Measurements from ENCODE around the gene ZDHHC21. TPM values are rescaled to one million over a fixed set of nuclear protein-coding genes. Genes with fewer than 3 reads are reported as not detected.

Gene ZDHHC21
- total RNA-seq, 1 experiment from 2014 or later, result 6.8 TPM

GRCh38 chr9:14705079-14705478 is 11.8 kb upstream of the ZDHHC21 start:
- Histone ChIP-seq H3K36me3 (ENCODE audit: control insufficient read depth, insufficient read depth, low read length) (no peaks in the 10 kb centered on the region), H3K9me3 (no peaks in the 10 kb centered on the region), H3K4me3 (ENCODE audit: low read depth, low read length) (no peak overlapping the region), H3K27me3 (replicated peaks; ENCODE audit: control insufficient read depth, insufficient read depth, low read length) (no peaks in the 10 kb centered on the region), H3K4me1 (no peaks in the 10 kb centered on the region)
- Mint-ChIP-seq H3K27ac (ENCODE audit: unreplicated experiment) (no peak overlapping the region), H3K36me3 (ENCODE audit: insufficient read depth, unreplicated experiment) (no peaks in the 10 kb centered on the region), H3K4me3 (ENCODE audit: unreplicated experiment) (no peak overlapping the region), H3K9me3 (ENCODE audit: unreplicated experiment) (peaks cover 14% of the 10 kb centered on the region), H3K27me3 (ENCODE audit: insufficient read depth, unreplicated experiment) (peaks cover 6% of the 10 kb centered on the region), H3K4me1 (ENCODE audit: low read depth, unreplicated experiment) (no peaks in the 10 kb centered on the region)
- BruUV-seq (replicated peaks), result no TSS peak
- TF ChIP-seq, protein P1, sequence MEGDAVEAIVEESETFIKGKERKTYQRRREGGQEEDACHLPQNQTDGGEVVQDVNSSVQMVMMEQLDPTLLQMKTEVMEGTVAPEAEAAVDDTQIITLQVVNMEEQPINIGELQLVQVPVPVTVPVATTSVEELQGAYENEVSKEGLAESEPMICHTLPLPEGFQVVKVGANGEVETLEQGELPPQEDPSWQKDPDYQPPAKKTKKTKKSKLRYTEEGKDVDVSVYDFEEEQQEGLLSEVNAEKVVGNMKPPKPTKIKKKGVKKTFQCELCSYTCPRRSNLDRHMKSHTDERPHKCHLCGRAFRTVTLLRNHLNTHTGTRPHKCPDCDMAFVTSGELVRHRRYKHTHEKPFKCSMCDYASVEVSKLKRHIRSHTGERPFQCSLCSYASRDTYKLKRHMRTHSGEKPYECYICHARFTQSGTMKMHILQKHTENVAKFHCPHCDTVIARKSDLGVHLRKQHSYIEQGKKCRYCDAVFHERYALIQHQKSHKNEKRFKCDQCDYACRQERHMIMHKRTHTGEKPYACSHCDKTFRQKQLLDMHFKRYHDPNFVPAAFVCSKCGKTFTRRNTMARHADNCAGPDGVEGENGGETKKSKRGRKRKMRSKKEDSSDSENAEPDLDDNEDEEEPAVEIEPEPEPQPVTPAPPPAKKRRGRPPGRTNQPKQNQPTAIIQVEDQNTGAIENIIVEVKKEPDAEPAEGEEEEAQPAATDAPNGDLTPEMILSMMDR (IDR thresholded peaks at IDR 0.05; ENCODE audit: insufficient read depth in 1 of 2, low read depth in 1 of 2, low read length in 1 of 2, severe bottlenecking in 1 of 2, unreplicated experiment in 1 of 2), result no peak
- DNase-seq, result no peak
- intact Hi-C loops (cut with micrococcal nuclease; ENCODE audit: unreplicated experiment), result no loop called here
- ChIA-PET CTCF (no interaction called here), POLR2A (no interaction called here)

DNA sequence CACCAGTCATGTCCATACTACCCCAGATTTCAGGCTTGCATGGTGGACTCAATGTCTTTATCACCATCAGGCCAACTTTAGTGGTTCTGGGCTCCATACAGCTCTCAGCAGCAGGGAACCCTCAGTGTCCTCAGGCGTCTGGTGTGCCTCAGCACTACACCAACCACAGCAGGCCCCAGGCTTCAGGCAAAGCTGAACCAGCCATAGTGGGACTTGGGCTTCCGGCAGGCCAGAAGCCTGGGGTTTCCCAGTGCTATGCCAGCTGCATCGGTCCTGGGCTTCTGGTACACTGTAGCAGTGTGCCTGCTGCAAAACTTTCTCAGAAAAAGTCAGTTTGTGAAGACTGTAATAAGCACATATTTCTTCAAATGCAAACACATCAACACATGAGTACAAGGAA is 11.0 kb upstream of the ZDHHC21 start:
- no TSS peak for BruUV-seq (replicated peaks)

DNA sequence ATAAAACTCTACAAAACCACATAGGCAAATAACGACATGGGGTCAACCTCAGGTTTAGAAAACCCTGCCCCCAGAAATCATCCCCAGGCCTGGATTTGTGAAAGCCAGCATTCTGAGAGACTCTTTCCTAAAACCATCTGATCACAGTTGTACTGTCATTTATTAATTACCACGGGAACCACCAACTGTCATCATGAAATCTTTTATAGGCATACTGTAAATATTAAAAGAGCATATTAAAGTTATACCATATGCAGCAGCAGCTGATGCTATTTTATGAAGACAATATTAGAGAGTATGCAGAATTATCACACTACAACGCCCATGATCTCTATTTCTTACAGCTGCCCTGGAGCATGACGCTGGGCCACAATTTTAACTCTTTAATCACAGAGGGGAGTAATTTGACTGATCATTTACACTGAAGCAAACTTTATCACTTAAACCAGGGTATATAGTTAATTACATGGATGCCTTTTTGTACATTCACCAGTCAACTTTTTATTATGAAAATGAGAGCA is 9.0 kb upstream of the ZDHHC21 start:
- no peaks in the 10 kb centered on the region for H3K27me3 ChIP-seq (replicated peaks; ENCODE audit: control insufficient read depth, insufficient read depth, low read length)
- CTCF ChIA-PET, result no interaction called here

More for the DNA sequence above, 11.0 kb upstream of the ZDHHC21 start:
- Mint-ChIP-seq H3K27ac (ENCODE audit: unreplicated experiment) (no peak overlapping the region), H3K4me3 (ENCODE audit: unreplicated experiment) (no peak overlapping the region), H3K9me3 (ENCODE audit: unreplicated experiment) (peaks cover 14% of the 10 kb centered on the region), H3K4me1 (ENCODE audit: low read depth, unreplicated experiment) (no peaks in the 10 kb centered on the region), H3K36me3 (ENCODE audit: insufficient read depth, unreplicated experiment) (no peaks in the 10 kb centered on the region), H3K27me3 (ENCODE audit: insufficient read depth, unreplicated experiment) (peaks cover 6% of the 10 kb centered on the region)
- Histone ChIP-seq H3K4me3 (ENCODE audit: low read depth, low read length) (no peak overlapping the region), H3K36me3 (ENCODE audit: control insufficient read depth, insufficient read depth, low read length) (no peaks in the 10 kb centered on the region), H3K27me3 (replicated peaks; ENCODE audit: control insufficient read depth, insufficient read depth, low read length) (no peaks in the 10 kb centered on the region), H3K9me3 (no peaks in the 10 kb centered on the region), H3K4me1 (no peaks in the 10 kb centered on the region)
- intact Hi-C loops (cut with micrococcal nuclease; ENCODE audit: unreplicated experiment), result no loop called here
- ChIA-PET POLR2A (no interaction called here), CTCF (no interaction called here)
- DNase-seq, result no peak
- TF ChIP-seq, protein P1 (IDR thresholded peaks at IDR 0.05; ENCODE audit: insufficient read depth in 1 of 2, low read depth in 1 of 2, low read length in 1 of 2, severe bottlenecking in 1 of 2, unreplicated experiment in 1 of 2), result no peak

More for the DNA sequence above, 9.0 kb upstream of the ZDHHC21 start:
- intact Hi-C loops (cut with micrococcal nuclease; ENCODE audit: unreplicated experiment), result no loop called here
- Mint-ChIP-seq H3K4me1 (ENCODE audit: low read depth, unreplicated experiment) (no peaks in the 10 kb centered on the region), H3K4me3 (ENCODE audit: unreplicated experiment) (no peak overlapping the region), H3K9me3 (ENCODE audit: unreplicated experiment) (peaks cover 13% of the 10 kb centered on the region), H3K27me3 (ENCODE audit: insufficient read depth, unreplicated experiment) (peaks cover 9% of the 10 kb centered on the region), H3K27ac (ENCODE audit: unreplicated experiment) (no peak overlapping the region), H3K36me3 (ENCODE audit: insufficient read depth, unreplicated experiment) (no peaks in the 10 kb centered on the region)
- DNase-seq, result no peak
- Histone ChIP-seq H3K36me3 (ENCODE audit: control insufficient read depth, insufficient read depth, low read length) (no peaks in the 10 kb centered on the region), H3K9me3 (no peaks in the 10 kb centered on the region), H3K4me3 (ENCODE audit: low read depth, low read length) (no peak overlapping the region), H3K4me1 (no peaks in the 10 kb centered on the region)
- TF ChIP-seq, protein P1 (IDR thresholded peaks at IDR 0.05; ENCODE audit: insufficient read depth in 1 of 2, low read depth in 1 of 2, low read length in 1 of 2, severe bottlenecking in 1 of 2, unreplicated experiment in 1 of 2), result no peak
- POLR2A ChIA-PET, result no interaction called here
- BruUV-seq (replicated peaks), result no TSS peak
